ENCODE data around the gene TEX51. TPM values are rescaled to one million over a fixed set of nuclear protein-coding genes. Genes with fewer than 3 reads are reported as not detected.

TEX51 gene
- total RNA-seq, 1 experiment from 2014 or later = not detected

GRCh38 chr2:126909366-126909765 lies 10.7 kb downstream of the TEX51 start:
- Histone ChIP-seq H3K4me3 (ENCODE audit: low read length) (no peak overlapping the region), H4K20me1 (ENCODE audit: insufficient read depth, low read depth, low read length) (no peaks in the 10 kb centered on the region), H3K36me3 (ENCODE audit: insufficient read depth, low read length) (no peaks in the 10 kb centered on the region)

GRCh38 chr2:126909781-126910180 lies 11.1 kb downstream of the TEX51 start:
- Histone ChIP-seq H3K79me2 (ENCODE audit: low read length) (no peaks in the 10 kb centered on the region), H3K9me2 (replicated peaks; ENCODE audit: insufficient read depth, low read length) (no peaks in the 10 kb centered on the region), H3K4me1 (ENCODE audit: low read length) (peaks cover 18% of the 10 kb centered on the region), H2AFZ (ENCODE audit: low read length) (no peak overlapping the region), H3K4me2 (ENCODE audit: low read depth, low read length, poor library complexity, severe bottlenecking) (no peak overlapping the region), H3K27me3 (ENCODE audit: low read length) (no peaks in the 10 kb centered on the region), H3K36me3 (ENCODE audit: insufficient read depth, low read length) (no peaks in the 10 kb centered on the region), H4K20me1 (ENCODE audit: insufficient read depth, low read depth, low read length) (no peaks in the 10 kb centered on the region), H3K27ac (ENCODE audit: low read length) (no peak overlapping the region), H3K9me3 (ENCODE audit: low read length) (no peaks in the 10 kb centered on the region), H3K4me3 (ENCODE audit: low read length) (no peak overlapping the region), H3K9ac (ENCODE audit: low read length) (no peak overlapping the region)
- DNase-seq = peak; percentile 7

More at GRCh38 chr2:126909366-126909765, 10.7 kb downstream of the TEX51 start:
- Histone ChIP-seq H3K27me3 (ENCODE audit: low read length) (no peaks in the 10 kb centered on the region), H3K4me1 (ENCODE audit: low read length) (peaks cover 21% of the 10 kb centered on the region), H3K27ac (ENCODE audit: low read length) (no peak overlapping the region), H2AFZ (ENCODE audit: low read length) (no peak overlapping the region), H3K79me2 (ENCODE audit: low read length) (no peaks in the 10 kb centered on the region), H3K9me2 (replicated peaks; ENCODE audit: insufficient read depth, low read length) (no peaks in the 10 kb centered on the region), H3K9ac (ENCODE audit: low read length) (no peak overlapping the region), H3K9me3 (ENCODE audit: low read length) (no peaks in the 10 kb centered on the region), H3K4me2 (ENCODE audit: low read depth, low read length, poor library complexity, severe bottlenecking) (no peak overlapping the region)
- DNase-seq = peak; percentile 21

- no peaks in the 10 kb centered on the region for H4K20me1 ChIP-seq (ENCODE audit: insufficient read depth, low read depth, low read length)
- H3K4me1 ChIP-seq (ENCODE audit: low read length) = peaks cover 10% of the 10 kb centered on the region
- no peak overlapping the region for H3K4me2 ChIP-seq (ENCODE audit: low read depth, low read length, poor library complexity, severe bottlenecking)
- H3K4me3 ChIP-seq (ENCODE audit: low read length) = no peak overlapping the region
- no peak overlapping the region for H3K27ac ChIP-seq (ENCODE audit: low read length)
- H3K27me3 ChIP-seq (ENCODE audit: low read length) = no peaks in the 10 kb centered on the region
- no peaks in the 10 kb centered on the region for H3K9me3 ChIP-seq (ENCODE audit: low read length)
- H2AFZ ChIP-seq (ENCODE audit: low read length) = no peak overlapping the region
- no peak overlapping the region for H3K9ac ChIP-seq (ENCODE audit: low read length)
- no peaks in the 10 kb centered on the region for H3K79me2 ChIP-seq (ENCODE audit: low read length)
- no peaks in the 10 kb centered on the region for H3K36me3 ChIP-seq (ENCODE audit: insufficient read depth, low read length)
- no peak for DNase-seq
- no peaks in the 10 kb centered on the region for H3K9me2 ChIP-seq (replicated peaks; ENCODE audit: insufficient read depth, low read length)
Observed at GRCh38 chr2:126910637-126911036, 11.9 kb downstream of the TEX51 start.

GRCh38 chr2:126911111-126911796 lies 12.6 kb downstream of the TEX51 start:
- DNase-seq = peak; percentile 34
- no peak overlapping the region for H3K4me3 ChIP-seq (ENCODE audit: low read length)

GRCh38 chr2:126912201-126912600 lies 13.5 kb downstream of the TEX51 start:
- Histone ChIP-seq H3K27ac (ENCODE audit: low read length) (no peak overlapping the region), H3K9me2 (replicated peaks; ENCODE audit: insufficient read depth, low read length) (no peaks in the 10 kb centered on the region), H3K9me3 (ENCODE audit: low read length) (no peaks in the 10 kb centered on the region), H3K9ac (ENCODE audit: low read length) (no peak overlapping the region), H3K27me3 (ENCODE audit: low read length) (no peaks in the 10 kb centered on the region), H3K4me2 (ENCODE audit: low read depth, low read length, poor library complexity, severe bottlenecking) (no peak overlapping the region), H3K36me3 (ENCODE audit: insufficient read depth, low read length) (no peaks in the 10 kb centered on the region), H2AFZ (ENCODE audit: low read length) (no peak overlapping the region), H4K20me1 (ENCODE audit: insufficient read depth, low read depth, low read length) (no peaks in the 10 kb centered on the region), H3K4me3 (ENCODE audit: low read length) (no peak overlapping the region), H3K79me2 (ENCODE audit: low read length) (no peaks in the 10 kb centered on the region), H3K4me1 (ENCODE audit: low read length) (no peaks in the 10 kb centered on the region; the same call in 1 of the 2 replicates)
- DNase-seq = no peak

More at GRCh38 chr2:126911111-126911796, 12.6 kb downstream of the TEX51 start:
- peaks cover 4% of the 10 kb centered on the region for H3K4me1 ChIP-seq (ENCODE audit: low read length)
- H2AFZ ChIP-seq (ENCODE audit: low read length) = no peak overlapping the region
- no peaks in the 10 kb centered on the region for H3K27me3 ChIP-seq (ENCODE audit: low read length)
- H3K4me2 ChIP-seq (ENCODE audit: low read depth, low read length, poor library complexity, severe bottlenecking) = no peak overlapping the region
- H3K9me2 ChIP-seq (replicated peaks; ENCODE audit: insufficient read depth, low read length) = no peaks in the 10 kb centered on the region
- H3K79me2 ChIP-seq (ENCODE audit: low read length) = no peaks in the 10 kb centered on the region
- H3K36me3 ChIP-seq (ENCODE audit: insufficient read depth, low read length) = no peaks in the 10 kb centered on the region
- H3K9ac ChIP-seq (ENCODE audit: low read length) = no peak overlapping the region
- no peaks in the 10 kb centered on the region for H3K9me3 ChIP-seq (ENCODE audit: low read length)
- no peak overlapping the region for H3K27ac ChIP-seq (ENCODE audit: low read length)
- no peaks in the 10 kb centered on the region for H4K20me1 ChIP-seq (ENCODE audit: insufficient read depth, low read depth, low read length)

- Histone ChIP-seq H3K9me3 (ENCODE audit: low read length) (no peaks in the 10 kb centered on the region), H3K4me1 (ENCODE audit: low read length) (no peaks in the 10 kb centered on the region; the same call in 1 of the 2 replicates), H3K4me3 (ENCODE audit: low read length) (no peak overlapping the region), H3K4me2 (ENCODE audit: low read depth, low read length, poor library complexity, severe bottlenecking) (no peak overlapping the region), H3K27ac (ENCODE audit: low read length) (no peak overlapping the region), H2AFZ (ENCODE audit: low read length) (no peak overlapping the region), H4K20me1 (ENCODE audit: insufficient read depth, low read depth, low read length) (no peaks in the 10 kb centered on the region), H3K27me3 (ENCODE audit: low read length) (no peaks in the 10 kb centered on the region), H3K9ac (ENCODE audit: low read length) (no peak overlapping the region), H3K9me2 (replicated peaks; ENCODE audit: insufficient read depth, low read length) (no peaks in the 10 kb centered on the region), H3K36me3 (ENCODE audit: insufficient read depth, low read length) (no peaks in the 10 kb centered on the region), H3K79me2 (ENCODE audit: low read length) (no peaks in the 10 kb centered on the region)
- DNase-seq = no peak
Observed at GRCh38 chr2:126913329-126913728, 14.6 kb downstream of the TEX51 start.

GRCh38 chr2:126913881-126914615 lies 15.4 kb downstream of the TEX51 start:
- H3K9me3 ChIP-seq (ENCODE audit: low read length) = no peaks in the 10 kb centered on the region
- no peak overlapping the region for H3K27ac ChIP-seq (ENCODE audit: low read length)
- H3K9me2 ChIP-seq (replicated peaks; ENCODE audit: insufficient read depth, low read length) = no peaks in the 10 kb centered on the region
- no peak overlapping the region for H3K4me3 ChIP-seq (ENCODE audit: low read length)
- H3K4me1 ChIP-seq (ENCODE audit: low read length) = no peaks in the 10 kb centered on the region; the same call in 1 of the 2 replicates
- H3K27me3 ChIP-seq (ENCODE audit: low read length) = no peaks in the 10 kb centered on the region
- no peak overlapping the region for H2AFZ ChIP-seq (ENCODE audit: low read length)
- H4K20me1 ChIP-seq (ENCODE audit: insufficient read depth, low read depth, low read length) = no peaks in the 10 kb centered on the region
- peak; percentile 31 for DNase-seq
- H3K4me2 ChIP-seq (ENCODE audit: low read depth, low read length, poor library complexity, severe bottlenecking) = no peak overlapping the region
- H3K9ac ChIP-seq (ENCODE audit: low read length) = no peak overlapping the region
- H3K79me2 ChIP-seq (ENCODE audit: low read length) = no peaks in the 10 kb centered on the region
- H3K36me3 ChIP-seq (ENCODE audit: insufficient read depth, low read length) = no peaks in the 10 kb centered on the region

- peak; percentile 22 for DNase-seq
- Histone ChIP-seq H2AFZ (ENCODE audit: low read length) (no peak overlapping the region), H3K9ac (ENCODE audit: low read length) (no peak overlapping the region), H4K20me1 (ENCODE audit: insufficient read depth, low read depth, low read length) (no peaks in the 10 kb centered on the region), H3K36me3 (ENCODE audit: insufficient read depth, low read length) (no peaks in the 10 kb centered on the region), H3K9me3 (ENCODE audit: low read length) (no peaks in the 10 kb centered on the region), H3K27me3 (ENCODE audit: low read length) (no peaks in the 10 kb centered on the region), H3K4me2 (ENCODE audit: low read depth, low read length, poor library complexity, severe bottlenecking) (no peak overlapping the region), H3K27ac (ENCODE audit: low read length) (no peak overlapping the region), H3K4me3 (ENCODE audit: low read length) (no peak overlapping the region), H3K4me1 (ENCODE audit: low read length) (no peaks in the 10 kb centered on the region; the same call in 1 of the 2 replicates), H3K79me2 (ENCODE audit: low read length) (no peaks in the 10 kb centered on the region), H3K9me2 (replicated peaks; ENCODE audit: insufficient read depth, low read length) (no peaks in the 10 kb centered on the region)
Observed at GRCh38 chr2:126914811-126915500, 16.3 kb downstream of the TEX51 start.

All from Karpas-422 (cell line).